ENCODE measurements around the gene MSI2.

- no peak for TF ChIP-seq CTCF (conservative IDR thresholded peaks at IDR 0.05; ENCODE audit: low read length)
- no peak for TF ChIP-seq EZH2phosphoT487 (IDR thresholded peaks at IDR 0.05; ENCODE audit: borderline replicate concordance, low read depth, low read length)
Measured at GRCh38 chr17:57556320-57556719, 300.0 kb downstream of the MSI2 start.
